K562 (cell line): Measurements from ENCODE around the gene PLCB3. TPM values are rescaled to one million over a fixed set of nuclear protein-coding genes. Genes with fewer than 3 reads are reported as not detected.

Experiments used
- ATAC-seq: fragments of 200-7000 bp; cut with Tn5 transposase; 3 replicates; pipeline ENCODE4 v1.9.1; 2020; ENCODE audit warnings: moderate library complexity
- BruUV-seq: library from RNA; stranded (reverse); fragments of 400-500 nt; replicated peaks from 2 replicates; lab custom pipeline; 2021; lab: Mats Ljungman, UMichigan
- CTCF ChIA-PET: fragments of 300-600 bp; formaldehyde crosslinking; extraction: SDS; loops from one replicate; lab custom pipeline; 2021; ENCODE audit warnings: low intra/inter-chr PET ratio; lab: Yijun Ruan, JAX
- POLR2A ChIA-PET: fragments of 300-600, 350-650 bp; sonication (Branson Sonifier 250); formaldehyde crosslinking; extraction: SDS; loops from one replicate; lab custom pipeline; 2021; ENCODE audit warnings: antibody characterized with exemption, inconsistent platforms; lab: Yijun Ruan, JAX
- DNase-seq, 4 experiments: peaks; one replicate each; pipeline versions ENCODE4 v3.0.0 to v3.0.0-alpha.2; 2011 to 2018; ENCODE audit warnings: low spot score in 3 of 4, mixed read lengths in 3 of 4; ENCODE audit errors: extremely low read depth in 1 of 4
- FAIRE-seq: peaks from 2 replicates; lab custom pipeline; 2011; peaks lifted over from hg19 to GRCh38; lab: Jason Lieb, UNC
- H2AFZ ChIP-seq: 2 replicates; pipeline ENCODE4 v1.6.0; 2011; ENCODE audit warnings: low read depth, low read length, control low read depth, inconsistent platforms
- H3K27ac ChIP-seq: fragments of 200-600 bp; 3 replicates; pipeline ENCODE4 v1.8.0; 2011; ENCODE audit warnings: low read depth, mild to moderate bottlenecking, control low read depth, inconsistent platforms, low read length, moderate library complexity, mixed read lengths; ENCODE audit errors: extremely low read depth
- H3K27me3 ChIP-seq, 2 experiments: fragments of 300-600 bp in 1 of 2; 2 replicates in 1 of 2; 3 replicates in 1 of 2; pipeline versions ENCODE4 v1.6.0 to v1.8.0; 2011; ENCODE audit warnings: inconsistent platforms in 2 of 2, low read length in 2 of 2, mild to moderate bottlenecking in 1 of 2, mixed read lengths in 1 of 2, moderate library complexity in 1 of 2; ENCODE audit not compliant: control insufficient read depth in 2 of 2, insufficient read depth in 2 of 2
- H3K36me3 ChIP-seq: fragments of 300-600 bp; 3 replicates; pipeline ENCODE4 v1.8.0; 2011; ENCODE audit warnings: mild to moderate bottlenecking, low read length, inconsistent platforms; ENCODE audit not compliant: control insufficient read depth, insufficient read depth
- H3K4me1 ChIP-seq, 2 experiments: fragments of 200-600 bp in 1 of 2; replicated peaks in 1 of 2; 2 replicates in 1 of 2; 3 replicates in 1 of 2; pipeline versions ENCODE4 v1.5.1 to v1.8.0; 2011; ENCODE audit warnings: inconsistent platforms in 2 of 2, low read length in 2 of 2, mild to moderate bottlenecking in 1 of 2, mixed read lengths in 1 of 2, moderate library complexity in 1 of 2; ENCODE audit not compliant: control insufficient read depth in 2 of 2, insufficient read depth in 2 of 2
- H3K4me2 ChIP-seq: 2 replicates; pipeline ENCODE4 v1.6.1; 2011; ENCODE audit warnings: low read length, control low read depth, inconsistent platforms, mixed read lengths; ENCODE audit not compliant: insufficient read depth
- H3K4me3 ChIP-seq: fragments of 200-600 bp; sonication (generic), shearing (Covaris generic); 2 replicates; pipeline ENCODE4 v1.5.1; 2016; ENCODE audit warnings: control low read depth, inconsistent platforms
- H3K79me2 ChIP-seq: fragments of 200-600 bp; 3 replicates; pipeline ENCODE4 v1.8.0; 2011; ENCODE audit warnings: low read length, inconsistent platforms; ENCODE audit not compliant: control insufficient read depth, insufficient read depth
- H3K9ac ChIP-seq, 2 experiments: 2 replicates each; pipeline versions ENCODE4 v1.6.0 to v1.6.1; 2011; ENCODE audit warnings: low read depth in 2 of 2, low read length in 2 of 2, control low read depth in 1 of 2, inconsistent platforms in 1 of 2, mild to moderate bottlenecking in 1 of 2, mixed read lengths in 1 of 2; ENCODE audit not compliant: insufficient read depth in 1 of 2
- H3K9me1 ChIP-seq: one replicate; pipeline ENCODE4 v1.6.0; 2011; ENCODE audit warnings: inconsistent platforms, mild to moderate bottlenecking, low read length, moderate library complexity; ENCODE audit not compliant: control insufficient read depth, insufficient read depth
- H3K9me3 ChIP-seq: replicated peaks from 2 replicates; pipeline ENCODE4 v1.5.1; 2011; ENCODE audit warnings: low read depth, low read length, inconsistent platforms; ENCODE audit not compliant: control insufficient read depth, insufficient read depth
- H4K20me1 ChIP-seq: replicated peaks from 2 replicates; pipeline ENCODE4 v1.6.1; 2011; ENCODE audit warnings: low read length, inconsistent platforms, mixed read lengths; ENCODE audit not compliant: control insufficient read depth, insufficient read depth
- CBX1 ChIP-seq: sonication (generic); IDR thresholded peaks from 2 replicates; pipeline ENCODE4 v1.6.1; 2016; ENCODE audit warnings: antibody characterized with exemption, low read depth, mild to moderate bottlenecking
- NELFE ChIP-seq: IDR thresholded peaks from 2 replicates; pipeline ENCODE4 v1.6.1; 2011; ENCODE audit warnings: mild to moderate bottlenecking; ENCODE audit not compliant: insufficient read depth, insufficient read length
- NEUROD1 ChIP-seq: fragments of 150-350 bp; IDR thresholded peaks from 2 replicates; pipeline ENCODE4 v1.6.1; 2014; ENCODE audit warnings: borderline replicate concordance, low read length, low read depth; ENCODE audit not compliant: partially characterized antibody
- PHF8 ChIP-seq: fragments of 200-600 bp; sonication (generic); IDR thresholded peaks from 2 replicates; pipeline ENCODE4 v1.6.1; 2012; ENCODE audit warnings: mixed run types, mild to moderate bottlenecking, inconsistent platforms, low read length, moderate library complexity, borderline replicate concordance
- POLR2G ChIP-seq: fragments of 200-400 bp; formaldehyde crosslinking; IDR thresholded peaks from 2 replicates; pipeline ENCODE4 v1.6.1; 2017; ENCODE audit warnings: low read depth, mild to moderate bottlenecking, antibody characterized with exemption, low read length, moderate library complexity
- RBFOX2 ChIP-seq: fragments of 200-400 bp; formaldehyde crosslinking; IDR thresholded peaks from 2 replicates; pipeline ENCODE4 v1.6.1; 2017; ENCODE audit warnings: low read depth, mild to moderate bottlenecking, low read length, moderate library complexity
- WGBS: fragments of 100-300 bp; shearing (Covaris generic); methylation state at CpG from one replicate; pipeline ENCODE4 v1.1.6; 2016; ENCODE audit warnings: low coverage, mixed read lengths; ENCODE audit not compliant: insufficient coverage; ENCODE audit errors: missing lambda C conversion rate; 5-methylcytosine and 5-hydroxymethylcytosine counted together
- in situ Hi-C: fragments of 300-500 bp; cut with MboI; formaldehyde crosslinking; loops from 4 replicates; pipeline ENCODE4 v1.15.0; 2018; ENCODE audit warnings: inconsistent platforms, mixed read lengths
- intact Hi-C: fragments of 100-400 bp; cut with micrococcal nuclease; formaldehyde crosslinking; loops from 2 replicates; pipeline ENCODE4 v1.14.2; 2022
- polyA plus RNA-seq, 8 experiments: library from polyadenylated mRNA; depleted of rRNA in 4 of 8; stranded (reverse) in 5 of 8; unstranded in 3 of 8; fragments of >200 nt; fragmentation: Nextera tagmentation in 2 of 8; fragmentation: Illumina TruSeq in 1 of 8; extraction: Ambion mirVana in 2 of 8; extraction: Trizol in 1 of 8; gene quantifications; 2 replicates each; pipeline versions ENCODE4 v1.2.1 to v1.2.3, GENCODE V29; 2011 to 2014; ENCODE audit warnings: inconsistent platforms in 1 of 8, missing spikeins in 1 of 8
- total RNA-seq, 7 experiments: library from RNA; depleted of rRNA in 6 of 7; stranded (reverse); fragments of >200 nt in 6 of 7; fragmentation: Illumina TruSeq in 2 of 7; extraction: Trizol in 2 of 7; gene quantifications; 2 replicates each; pipeline versions ENCODE4 v1.2.1 to v1.2.3, GENCODE V29; 2011 to 2021; ENCODE audit warnings: low replicate concordance in 1 of 7
- TF ChIP-seq, protein P1 (sequence below): sonication (generic); formaldehyde crosslinking; IDR thresholded peaks from 2 replicates; pipeline ENCODE4 v1.8.0; 2022; ENCODE audit warnings: mild to moderate bottlenecking, missing genetic modification reagents
- TF ChIP-seq, protein P2 (sequence below): fragments of 250-450 bp; sonication (Bioruptor Pico); IDR thresholded peaks from 2 replicates; pipeline ENCODE4 v1.8.0; 2022; ENCODE audit warnings: inconsistent platforms

PLCB3 gene
- total and polyA plus RNA-seq, 9 of the 15 experiments (the other 6 are each of a cell fraction or from before 2014, with no cell fraction given), result 0.31 to 44.8 (median 14.6) TPM

DNA sequence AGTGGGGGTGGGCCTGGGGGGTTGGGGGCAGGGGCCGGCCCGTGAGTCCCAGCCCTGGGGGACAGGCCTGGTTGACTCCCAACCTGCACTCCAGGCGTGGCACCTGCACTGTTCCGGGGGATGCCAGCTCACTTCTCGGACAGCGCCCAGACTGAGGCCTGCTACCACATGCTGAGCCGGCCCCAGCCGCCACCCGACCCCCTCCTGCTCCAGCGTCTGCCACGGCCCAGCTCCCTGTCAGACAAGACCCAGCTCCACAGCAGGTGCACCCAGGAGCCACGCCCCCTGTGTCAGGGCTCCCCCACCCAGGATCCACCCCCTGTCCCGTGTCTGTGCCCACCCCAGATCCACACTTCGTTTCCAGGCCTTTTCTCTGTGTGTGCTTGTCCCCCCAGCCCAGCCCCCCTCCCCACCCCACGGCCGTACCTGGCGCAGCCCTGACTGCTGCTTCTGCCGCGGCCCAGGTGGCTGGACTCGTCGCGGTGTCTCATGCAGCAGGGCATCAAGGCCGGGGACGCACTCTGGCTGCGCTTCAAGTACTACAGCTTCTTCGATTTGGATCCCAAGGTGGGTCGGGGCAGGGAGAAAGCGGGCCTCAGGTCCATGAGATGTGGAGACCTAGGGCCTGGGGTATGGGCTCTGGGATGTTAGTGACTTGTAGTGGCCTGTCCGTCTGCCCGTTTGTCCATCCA, 40.0 kb upstream of the PLCB3 start:
- intact Hi-C loops, result no loop called here
- no TSS peak for BruUV-seq
- CTCF ChIA-PET, result no interaction called here
- in situ Hi-C loops, result no loop called here
- POLR2A ChIA-PET, result interaction anchor here (0.6 to 7.8 kb wide), 3 partner anchors 14 to 39 kb away, joined by 3 to 77 read pairs (median 4); partner anchors contain the start of genes NUDT22 and TRPT1
- FAIRE-seq (no peak), DNase-seq (no peak), ATAC-seq (no peak)
- peaks cover 84% of the 10 kb centered on the region; the same call in 2 of the 3 replicates for H3K36me3 ChIP-seq
- TF ChIP-seq NELFE, result no peak
- 0 out of 2 replicates have a peak, but pooled peaks have one; percentile 11 for TF ChIP-seq POLR2G
- no peak for TF ChIP-seq CBX1
- TF ChIP-seq, protein P1, sequence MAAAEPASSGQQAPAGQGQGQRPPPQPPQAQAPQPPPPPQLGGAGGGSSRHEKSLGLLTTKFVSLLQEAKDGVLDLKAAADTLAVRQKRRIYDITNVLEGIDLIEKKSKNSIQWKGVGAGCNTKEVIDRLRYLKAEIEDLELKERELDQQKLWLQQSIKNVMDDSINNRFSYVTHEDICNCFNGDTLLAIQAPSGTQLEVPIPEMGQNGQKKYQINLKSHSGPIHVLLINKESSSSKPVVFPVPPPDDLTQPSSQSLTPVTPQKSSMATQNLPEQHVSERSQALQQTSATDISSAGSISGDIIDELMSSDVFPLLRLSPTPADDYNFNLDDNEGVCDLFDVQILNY (CRISPR knock-in tag), result no peak
- 0 out of 2 replicates have a peak, but pooled peaks have one; percentile 45 for TF ChIP-seq RBFOX2
- TF ChIP-seq, protein P2, sequence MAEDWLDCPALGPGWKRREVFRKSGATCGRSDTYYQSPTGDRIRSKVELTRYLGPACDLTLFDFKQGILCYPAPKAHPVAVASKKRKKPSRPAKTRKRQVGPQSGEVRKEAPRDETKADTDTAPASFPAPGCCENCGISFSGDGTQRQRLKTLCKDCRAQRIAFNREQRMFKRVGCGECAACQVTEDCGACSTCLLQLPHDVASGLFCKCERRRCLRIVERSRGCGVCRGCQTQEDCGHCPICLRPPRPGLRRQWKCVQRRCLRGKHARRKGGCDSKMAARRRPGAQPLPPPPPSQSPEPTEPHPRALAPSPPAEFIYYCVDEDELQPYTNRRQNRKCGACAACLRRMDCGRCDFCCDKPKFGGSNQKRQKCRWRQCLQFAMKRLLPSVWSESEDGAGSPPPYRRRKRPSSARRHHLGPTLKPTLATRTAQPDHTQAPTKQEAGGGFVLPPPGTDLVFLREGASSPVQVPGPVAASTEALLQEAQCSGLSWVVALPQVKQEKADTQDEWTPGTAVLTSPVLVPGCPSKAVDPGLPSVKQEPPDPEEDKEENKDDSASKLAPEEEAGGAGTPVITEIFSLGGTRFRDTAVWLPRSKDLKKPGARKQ (CRISPR knock-in tag), result no peak
- TF ChIP-seq NEUROD1, result no peak
- TF ChIP-seq PHF8, result no peak
- H3K27ac ChIP-seq, result no peak overlapping the region
- peaks cover 8% of the 10 kb centered on the region for H3K9me1 ChIP-seq
- H3K4me1 ChIP-seq, result peaks cover 11 to 41% of the 10 kb centered on the region in 2 experiments
- no peak overlapping the region for H3K4me3 ChIP-seq
- no peaks in the 10 kb centered on the region for H3K27me3 ChIP-seq
- 95% methylated on average over 16 of the region's 30 CpGs for WGBS
- peaks cover 39% of the 10 kb centered on the region for H3K79me2 ChIP-seq
- H3K4me2 ChIP-seq, result no peak overlapping the region
- H4K20me1 ChIP-seq, result no peaks in the 10 kb centered on the region
- no peak overlapping the region for H2AFZ ChIP-seq
- H3K9me3 ChIP-seq, result no peaks in the 10 kb centered on the region
- H3K9ac ChIP-seq, result peak overlapping the region in 1 of 2 experiments; percentile 43; a peak in 1 of 4 replicates
